GM18858 (cell line): ENCODE measurements around the gene DDRGK1.
A peak's percentile ranks its signal among the peaks of the same experiment; 100 is the strongest.
"Not testable (repeated sequence)": the region's sequence is repeated elsewhere in the genome, so short reads cannot be mapped to it uniquely, and the experiment has no call there.

Experiments used
- ATAC-seq: cut with Tn5 transposase; IDR thresholded peaks from one replicate; pipeline ENCODE4 v1.9.1; 2021; ENCODE audit not compliant: unreplicated experiment

The DDRGK1 gene

GRCh38 chr20:3166338-3166912 lies 38.1 kb downstream of the DDRGK1 start:
- ATAC-seq, result no peak

DNA sequence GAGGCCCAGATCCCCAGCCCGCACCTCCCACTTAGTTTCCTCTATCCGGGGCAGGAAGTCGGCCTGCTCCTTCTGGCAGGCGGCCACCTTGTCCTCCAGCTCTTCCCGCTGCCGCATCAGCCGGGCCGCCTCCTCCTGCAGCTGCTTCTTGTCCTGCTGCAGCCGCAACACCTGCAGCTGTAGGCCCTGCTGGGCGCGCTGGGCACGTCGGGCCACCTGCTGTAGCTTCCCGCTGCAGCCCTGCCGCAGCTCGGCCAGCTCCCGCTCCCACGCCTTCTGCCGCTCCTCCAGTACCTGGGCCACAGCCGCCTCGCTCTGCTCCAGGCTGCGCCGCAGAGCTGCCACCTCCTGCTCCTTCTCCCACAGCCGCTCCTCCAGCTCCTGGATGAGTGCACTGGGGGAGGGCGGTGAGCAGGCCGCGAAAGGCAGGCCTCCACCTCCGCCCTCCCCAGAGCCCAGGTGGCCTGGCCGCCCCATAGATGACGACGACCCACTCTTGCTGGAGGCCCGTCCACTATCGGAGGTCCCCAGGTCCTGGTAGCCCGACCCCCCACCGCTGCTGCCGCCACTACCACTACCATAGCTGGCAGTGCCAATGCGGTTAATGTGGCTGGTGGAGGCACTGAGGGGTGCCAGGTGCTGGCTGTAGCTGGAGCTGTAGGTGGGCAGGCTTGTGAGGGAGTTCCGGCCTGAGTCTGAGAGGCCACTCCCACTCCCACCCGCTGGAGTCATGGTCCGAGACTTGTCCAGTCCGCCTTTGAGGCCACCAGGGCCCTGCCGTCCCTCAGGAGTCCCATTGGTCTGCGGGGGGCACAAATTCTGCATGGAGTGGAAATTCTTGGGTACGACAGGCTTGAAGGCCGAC lies 38.8 kb downstream of the DDRGK1 start:
- no peak for ATAC-seq

GRCh38 chr20:3164763-3165410 lies 39.6 kb downstream of the DDRGK1 start:
- no peak for ATAC-seq

- no peak for ATAC-seq
Observed at GRCh38 chr20:3164043-3164762, 40.3 kb downstream of the DDRGK1 start.

DNA sequence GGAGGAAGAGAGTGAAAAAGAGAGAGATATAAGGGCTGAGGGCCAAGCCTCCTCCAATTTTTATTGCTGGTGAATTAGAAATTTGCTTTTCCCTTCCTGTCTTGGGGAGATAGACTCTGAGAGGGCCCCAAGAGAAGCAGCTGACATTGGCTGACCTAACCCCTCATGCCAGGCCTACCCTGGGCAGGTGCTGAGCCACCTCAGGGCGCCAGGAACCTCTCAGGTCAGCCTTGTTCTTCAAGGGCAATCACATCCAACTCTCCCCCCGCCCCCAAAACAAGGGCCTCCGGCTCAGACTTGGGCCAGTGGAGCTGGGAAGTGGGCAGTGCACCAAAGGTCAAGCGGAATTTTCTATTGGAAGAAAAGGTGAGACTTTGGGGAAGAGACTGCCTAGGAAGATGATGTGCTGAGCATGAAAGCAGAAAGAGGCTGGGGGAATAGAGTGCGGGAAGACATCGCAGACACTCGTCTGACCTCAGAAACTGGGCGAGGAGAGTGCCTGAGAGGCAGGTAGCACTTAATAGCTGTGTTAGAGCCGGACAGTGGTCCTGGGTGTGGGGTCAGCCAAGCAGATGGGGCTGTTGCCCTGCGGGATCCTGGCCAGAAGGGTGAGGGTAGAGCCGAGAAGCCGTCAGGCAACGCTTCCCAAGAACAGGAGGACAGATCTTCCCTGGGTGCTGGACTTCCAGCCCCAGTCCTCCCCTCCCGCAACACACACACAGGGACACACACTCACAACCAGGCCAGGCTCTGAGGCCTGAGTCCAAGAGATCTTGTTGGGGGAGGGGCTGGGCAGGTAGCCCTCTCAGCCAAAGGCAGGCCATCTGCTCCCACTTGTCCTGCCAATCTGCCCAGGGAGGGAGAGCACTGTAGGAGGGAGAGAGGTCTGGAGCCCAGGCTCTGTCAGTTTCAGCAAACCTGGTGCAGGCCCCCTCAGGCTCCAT lies 41.1 kb downstream of the DDRGK1 start:
- ATAC-seq, result no peak

GRCh38 chr20:3162080-3162611 lies 42.3 kb downstream of the DDRGK1 start:
- no peak for ATAC-seq

- ATAC-seq, result no peak
Observed at GRCh38 chr20:3161316-3162079, 43.0 kb downstream of the DDRGK1 start.

DNA sequence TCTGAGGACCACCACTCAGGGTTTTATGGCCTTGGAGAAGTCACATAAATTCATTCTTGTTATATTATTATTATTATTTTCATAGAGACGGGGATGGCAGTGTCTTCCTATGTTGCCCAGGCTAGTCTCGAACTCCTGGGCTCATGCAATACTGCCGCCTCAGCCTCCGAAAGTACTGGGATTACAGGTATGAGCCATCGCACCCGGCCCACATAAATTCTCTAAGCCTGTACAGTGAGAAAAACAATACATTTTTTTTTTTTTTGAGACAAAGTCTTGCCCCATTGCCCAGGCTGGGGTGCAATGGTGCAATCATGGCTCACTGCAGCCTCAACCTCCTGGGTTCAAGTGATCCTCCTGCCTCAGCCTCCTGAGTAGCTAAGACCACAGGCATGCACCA lies 44.1 kb downstream of the DDRGK1 start:
- no peak for ATAC-seq

DNA sequence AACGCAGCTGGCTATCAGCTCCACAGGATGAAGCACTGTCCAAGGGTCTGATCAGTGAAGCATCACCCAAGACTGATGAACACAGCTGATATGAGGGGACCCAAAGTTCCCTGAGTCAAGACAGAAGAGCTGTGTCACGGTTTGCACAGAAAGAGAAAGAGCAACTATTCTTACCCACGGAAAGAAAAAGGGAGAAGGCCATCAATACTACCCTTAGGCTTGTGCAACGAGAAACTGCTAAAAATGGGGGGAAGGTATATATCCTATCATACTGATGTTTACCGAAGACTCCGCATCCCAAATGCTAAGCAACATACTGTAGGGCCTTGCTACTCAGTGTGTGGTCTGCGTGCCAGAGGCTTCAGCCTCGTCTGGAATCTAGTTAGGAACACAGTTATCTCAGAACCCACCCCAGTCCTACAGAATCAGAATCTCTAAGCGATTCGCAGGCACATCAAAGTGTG lies 45.5 kb downstream of the DDRGK1 start:
- ATAC-seq, result no peak

- ATAC-seq, result no peak
Observed at GRCh38 chr20:3157817-3158216, 46.7 kb downstream of the DDRGK1 start.

GRCh38 chr20:3156811-3157619 lies 47.5 kb downstream of the DDRGK1 start:
- ATAC-seq, result peak; percentile 68

- ATAC-seq, result not testable (repeated sequence)
Observed at GRCh38 chr20:3152057-3152644, 52.3 kb downstream of the DDRGK1 start.

- no peak for ATAC-seq
Observed at GRCh38 chr20:3150908-3151307, 53.6 kb downstream of the DDRGK1 start.

- no peak for ATAC-seq
Observed at GRCh38 chr20:3146732-3147341, 57.6 kb downstream of the DDRGK1 start.

- no peak for ATAC-seq
Observed at GRCh38 chr20:3141757-3142156, 62.7 kb downstream of the DDRGK1 start.
